K562 (cell line): ENCODE data around the gene SLC4A2. TPM values are rescaled to one million over a fixed set of nuclear protein-coding genes. Genes with fewer than 3 reads are reported as not detected.
"Not testable (repeated sequence)": the region's sequence is repeated elsewhere in the genome, so short reads cannot be mapped to it uniquely, and the experiment has no call there.

Source experiments
- CSDE1 ChIP-seq, 2 experiments: fragments of 450-650 bp; IDR thresholded peaks; 2 replicates each; pipeline ENCODE4 v1.6.1; 2016; ENCODE audit warnings: mild to moderate bottlenecking in 1 of 2
- CXXC5 ChIP-seq: fragments of 250-450 bp; sonication (Bioruptor Pico); IDR thresholded peaks from 2 replicates; pipeline ENCODE4 v1.8.0; 2022; ENCODE audit warnings: inconsistent platforms, mild to moderate bottlenecking, moderate library complexity
- ETV6 ChIP-seq, 3 experiments: fragments of 150-350 bp in 1 of 3; sonication (generic) in 1 of 3; formaldehyde crosslinking in 1 of 3; IDR thresholded peaks; 2 replicates each; pipeline versions ENCODE4 v1.6.1 to v1.8.0; 2014 to 2022; ENCODE audit warnings: borderline replicate concordance in 2 of 3, low read depth in 2 of 3, antibody characterized with exemption in 1 of 3, low read length in 1 of 3, mild to moderate bottlenecking in 1 of 3, missing genetic modification reagents in 1 of 3
- MXI1 ChIP-seq: IDR thresholded peaks from 2 replicates; pipeline ENCODE4 v1.6.1; 2011; ENCODE audit warnings: low read depth, mild to moderate bottlenecking, improper control_type of control experiment, low read length
- NFRKB ChIP-seq: fragments of 450-650 bp; IDR thresholded peaks from 2 replicates; pipeline ENCODE4 v1.6.1; 2016; ENCODE audit warnings: low read depth
- OTX1 ChIP-seq: fragments of 450-650 bp; formaldehyde crosslinking; IDR thresholded peaks from 2 replicates; pipeline ENCODE4 v1.4.0; 2022; ENCODE audit warnings: mild to moderate bottlenecking
- PHB ChIP-seq: fragments of 250-450 bp; sonication (Bioruptor Pico); IDR thresholded peaks from 2 replicates; pipeline ENCODE4 v1.5.0; 2021
- RAD51 ChIP-seq: fragments of 450-650 bp; IDR thresholded peaks from 2 replicates; pipeline ENCODE4 v1.7.1; 2016; ENCODE audit warnings: low read depth, mild to moderate bottlenecking, borderline replicate concordance
- SAP30 ChIP-seq: fragments of 200-600 bp; sonication (generic); IDR thresholded peaks from 2 replicates; pipeline ENCODE4 v1.6.1; 2012; ENCODE audit warnings: borderline replicate concordance, low read depth, mild to moderate bottlenecking, moderate library complexity, low read length, control low read depth, inconsistent platforms; ENCODE audit not compliant: insufficient read depth, poor library complexity, severe bottlenecking
- SMAD4 ChIP-seq: fragments of 250-450 bp; sonication (Bioruptor Pico); conservative IDR thresholded peaks from 2 replicates; pipeline ENCODE4 v1.8.0; 2021; ENCODE audit warnings: inconsistent platforms, mild to moderate bottlenecking, moderate library complexity
- TFE3 ChIP-seq: fragments of 450-650 bp; formaldehyde crosslinking; IDR thresholded peaks from 2 replicates; pipeline ENCODE4 v1.4.0; 2020; ENCODE audit warnings: mild to moderate bottlenecking, mixed read lengths
- ZEB2 ChIP-seq: fragments of 450-650 bp; IDR thresholded peaks from 2 replicates; pipeline ENCODE4 v1.6.1; 2016
- ZNF318 ChIP-seq, 2 experiments: fragments of 450-650 bp; IDR thresholded peaks; 2 replicates each; pipeline ENCODE4 v1.6.1; 2016; ENCODE audit warnings: mild to moderate bottlenecking in 2 of 2, borderline replicate concordance in 1 of 2, low read depth in 1 of 2, moderate library complexity in 1 of 2
- ZNF583 ChIP-seq: fragments of 250-450 bp; sonication (Bioruptor Pico); IDR thresholded peaks from 2 replicates; pipeline ENCODE4 v1.4.0; 2020
- polyA plus RNA-seq, 8 experiments: library from polyadenylated mRNA; depleted of rRNA in 4 of 8; stranded (reverse) in 5 of 8; unstranded in 3 of 8; fragments of >200 nt; fragmentation: Nextera tagmentation in 2 of 8; fragmentation: Illumina TruSeq in 1 of 8; extraction: Ambion mirVana in 2 of 8; extraction: Trizol in 1 of 8; gene quantifications; 2 replicates each; pipeline versions ENCODE4 v1.2.1 to v1.2.3, GENCODE V29; 2011 to 2014; ENCODE audit warnings: inconsistent platforms in 1 of 8, missing spikeins in 1 of 8
- total RNA-seq, 7 experiments: library from RNA; depleted of rRNA in 6 of 7; stranded (reverse); fragments of >200 nt in 6 of 7; fragmentation: Illumina TruSeq in 2 of 7; extraction: Trizol in 2 of 7; gene quantifications; 2 replicates each; pipeline versions ENCODE4 v1.2.1 to v1.2.3, GENCODE V29; 2011 to 2021; ENCODE audit warnings: low replicate concordance in 1 of 7

The SLC4A2 gene
- total and polyA plus RNA-seq, 9 of the 15 experiments (the other 6 are each of a cell fraction or from before 2014, with no cell fraction given): 11.4 to 375 (median 130) TPM

- TF ChIP-seq ZNF318 (IDR thresholded peaks at IDR 0.05; ENCODE audit: borderline replicate concordance in 1 of 2, low read depth in 1 of 2): peak in 1 of 2 experiments; percentile 40; a peak in 1 of 4 replicates
- peak; percentile 69; the same call in 1 of the 2 replicates for TF ChIP-seq ZEB2
- 0 out of 4 replicates have a peak, but pooled peaks of 1 of the 2 experiments have one; percentile 17 for TF ChIP-seq ETV6 (IDR thresholded peaks at IDR 0.05; ENCODE audit: borderline replicate concordance in 1 of 2, low read depth in 2 of 2, low read length in 1 of 2)
- TF ChIP-seq ETV6 (CRISPR knock-in tag; IDR thresholded peaks at IDR 0.05; ENCODE audit: borderline replicate concordance): not testable (repeated sequence)
- peak; percentile 35 for TF ChIP-seq SAP30
- peak; percentile 64; the same call in 1 of the 2 replicates for TF ChIP-seq PHB (CRISPR knock-in tag)
- TF ChIP-seq NFRKB: peak; percentile 49; the same call in 1 of the 2 replicates
- peak; percentile 72 for TF ChIP-seq RAD51
- peak; percentile 3; the same call in 1 of the 2 replicates for TF ChIP-seq SMAD4 (CRISPR knock-in tag)
- peak; percentile 63; the same call in 1 of the 2 replicates for TF ChIP-seq ZNF583
- TF ChIP-seq OTX1: peak; percentile 7; the same call in 1 of the 2 replicates
- TF ChIP-seq TFE3: 0 out of 2 replicates have a peak, but pooled peaks have one; percentile 7
- TF ChIP-seq CSDE1 (IDR thresholded peaks at IDR 0.05): peak in 1 of 2 experiments; percentile 75; a peak in 1 of 4 replicates
- 0 out of 2 replicates have a peak, but pooled peaks have one; percentile 25 for TF ChIP-seq CXXC5 (CRISPR knock-in tag)
- TF ChIP-seq MXI1: peak; percentile 55; the same call in 1 of the 2 replicates
Observed at GRCh38 chr7:151027728-151028130, 31.7 kb upstream of the SLC4A2 start (continued).
